AG09309 (cell line): ENCODE data around the gene ZSCAN2.
A peak's percentile ranks its signal among the peaks of the same experiment; 100 is the strongest.

Source experiments
- DNase-seq: peaks from one replicate; pipeline ENCODE4 v3.0.0-alpha.2; 2010; ENCODE audit warnings: low read depth
- H3K4me3 ChIP-seq: 2 replicates; pipeline ENCODE4 v1.5.1; 2011; ENCODE audit warnings: mild to moderate bottlenecking, low read depth, low read length, moderate library complexity; ENCODE audit not compliant: control insufficient read depth
- CTCF ChIP-seq: IDR thresholded peaks from 2 replicates; pipeline ENCODE4 v1.5.1; 2011; ENCODE audit warnings: mild to moderate bottlenecking, low read depth, low read length, inconsistent platforms; ENCODE audit not compliant: insufficient read depth, control insufficient read depth; ENCODE audit errors: missing control alignments

ZSCAN2 gene

GRCh38 chr15:84653910-84654688, 53.3 kb downstream of the ZSCAN2 start, which contains the start of gene WDR73:
Gene WDR73, minus strand, starts transcription at chr15:84654283. Its CDS starts 9 bp downstream, at chr15:84654274.
- peak within 1 kb of the TSS; percentile 55 for H3K4me3 ChIP-seq
- TF ChIP-seq CTCF: no peak
- DNase-seq: peak; percentile 63

- TF ChIP-seq CTCF: peak; percentile 81
- H3K4me3 ChIP-seq: peak overlapping the region; percentile 55
- DNase-seq: peak; percentile 42
These were observed 54.1 kb downstream of the ZSCAN2 start for GRCh38 chr15:84654689-84655453.

GRCh38 chr15:84656972-84657371, 56.2 kb downstream of the ZSCAN2 start:
- H3K4me3 ChIP-seq: no peak overlapping the region
- TF ChIP-seq CTCF: no peak
- no peak for DNase-seq

- peak overlapping the region; percentile 46 for H3K4me3 ChIP-seq
- no peak for TF ChIP-seq CTCF
- no peak for DNase-seq
These were observed 56.9 kb downstream of the ZSCAN2 start for GRCh38 chr15:84657748-84658079.

- peak; percentile 18 for DNase-seq
- H3K4me3 ChIP-seq: peak within 1 kb of the TSS; percentile 46
These were observed 57.4 kb downstream of the ZSCAN2 start, which contains the start of gene NMB for GRCh38 chr15:84658080-84658787. Gene NMB, minus strand, starts transcription at chr15:84658199. Its CDS starts 47 bp downstream, at chr15:84658152.

More at GRCh38 chr15:84658080-84658787, 57.4 kb downstream of the ZSCAN2 start, which contains the start of gene NMB:
- peak; percentile 58 for TF ChIP-seq CTCF
